Calu3 (cell line): Measurements from ENCODE around the gene TFAP2A. TPM values are rescaled to one million over a fixed set of nuclear protein-coding genes. Genes with fewer than 3 reads are reported as not detected.

ENCODE experiments used
- Bru-seq: library from RNA; stranded (reverse); fragments of 400-500 nt; gene quantifications from one replicate; lab custom pipeline; 2021; lab: Mats Ljungman, UMichigan
- BruChase-seq, 2 experiments: library from RNA; stranded (reverse); fragments of 400-500 nt; gene quantifications; one replicate each; lab custom pipeline; 2021; lab: Mats Ljungman, UMichigan
- BruUV-seq: library from RNA; stranded (reverse); fragments of 400-500 nt; replicated peaks from 2 replicates; lab custom pipeline; 2021; lab: Mats Ljungman, UMichigan
- CTCF ChIA-PET: fragments of 300-600 bp; sonication (Branson Sonifier 250); formaldehyde crosslinking; loops from one replicate; lab custom pipeline; 2022; ENCODE audit warnings: antibody characterized with exemption; lab: Charles Lee
- DNase-seq: peaks from one replicate; pipeline ENCODE4 v3.0.0; 2022
- H3K27ac Mint-ChIP-seq: one replicate; pipeline ENCODE4 v1.8.0; 2022; ENCODE audit warnings: mixed read lengths; ENCODE audit not compliant: unreplicated experiment
- H3K27me3 Mint-ChIP-seq: one replicate; pipeline ENCODE4 v1.8.0; 2022; ENCODE audit warnings: mixed read lengths; ENCODE audit not compliant: unreplicated experiment
- H3K36me3 Mint-ChIP-seq: one replicate; pipeline ENCODE4 v1.8.0; 2022; ENCODE audit warnings: mild to moderate bottlenecking, moderate library complexity, mixed read lengths; ENCODE audit not compliant: insufficient read depth, unreplicated experiment
- H3K4me1 Mint-ChIP-seq: one replicate; pipeline ENCODE4 v1.8.0; 2022; ENCODE audit warnings: mild to moderate bottlenecking, low read depth, mixed read lengths; ENCODE audit not compliant: unreplicated experiment
- H3K4me3 Mint-ChIP-seq: one replicate; pipeline ENCODE4 v1.8.0; 2022; ENCODE audit warnings: mild to moderate bottlenecking, low read depth, moderate library complexity, mixed read lengths; ENCODE audit not compliant: unreplicated experiment
- H3K9me3 Mint-ChIP-seq: one replicate; pipeline ENCODE4 v1.8.0; 2022; ENCODE audit warnings: low read depth, mixed read lengths; ENCODE audit not compliant: unreplicated experiment
- CTCF ChIP-seq: fragments of 200-600 bp; IDR thresholded peaks from one replicate; pipeline ENCODE4 v1.8.0; 2022; ENCODE audit warnings: antibody characterized with exemption; ENCODE audit not compliant: unreplicated experiment
- intact Hi-C: fragments of 100-400 bp; cut with micrococcal nuclease; formaldehyde crosslinking; loops from one replicate; pipeline ENCODE4 v1.10.0; 2022; ENCODE audit not compliant: unreplicated experiment
- long read RNA-seq: library from polyadenylated mRNA; stranded (forward); transcript quantifications from one replicate; pipeline ENCODE4 v2.0.0, GENCODE V29; 2022
- total RNA-seq: library from RNA; stranded (reverse); gene quantifications from 2 replicates; pipeline ENCODE4 v1.2.3, GENCODE V29; 2022

TFAP2A gene
- 74.7 and 77.0 TPM in 2 replicates for total RNA-seq
- Bru-seq, nascent RNA: percentile 96 among the genes with signal in this experiment
- percentile 80 among the genes with signal in this experiment for BruChase-seq, experiment 1, labeled RNA remaining after a 6-hour chase
- percentile 90 among the genes with signal in this experiment for BruChase-seq, experiment 2, labeled RNA remaining after a 2-hour chase
- long read RNA-seq, transcript TFAP2A-202 (7 exons, 3,829 nt): major isoform, 8 of 31 reads
- long read RNA-seq, partial matches to known transcripts: 7 of 31 reads
- long read RNA-seq, other reads (novel, unspliced or antisense): 11 of 31 reads

GRCh38 chr6:10414756-10415616 lies at the start of gene TFAP2A:
TFAP2A (minus strand) TSS chr6:10415074; CDS start chr6:10414991, 83 bp downstream.
- H3K27ac Mint-ChIP-seq: peak within 1 kb of the TSS; percentile 94
- H3K27me3 Mint-ChIP-seq: no peaks in the 10 kb centered on the region
- peak within 1 kb of the TSS; percentile 92 for H3K4me3 Mint-ChIP-seq
- DNase-seq: peak; percentile 80
- H3K36me3 Mint-ChIP-seq: peaks cover 100% of the 10 kb centered on the region
- H3K4me1 Mint-ChIP-seq: peaks cover 14% of the 10 kb centered on the region
- no peaks in the 10 kb centered on the region for H3K9me3 Mint-ChIP-seq
- no peak for TF ChIP-seq CTCF
- intact Hi-C loops: loop anchor here (5.0 kb wide), 2 partner anchors 878 to 1013 kb away; no protein-coding TSS in a partner anchor
- no TSS peak for BruUV-seq
- CTCF ChIA-PET: interaction anchor here (0.5 to 4.2 kb wide), 12 partner anchors 9 to 1164 kb away, joined by 3 to 32 read pairs (median 4); no protein-coding TSS in a partner anchor

GRCh38 chr6:10463491-10464481 lies 48.9 kb upstream of the TFAP2A start:
- H3K4me3 Mint-ChIP-seq: no peak overlapping the region
- CTCF ChIA-PET: interaction anchor here (0.7 kb wide), 1 partner anchor 952 kb away, joined by 3 read pairs; no protein-coding TSS in a partner anchor
- H3K4me1 Mint-ChIP-seq: peaks cover 8% of the 10 kb centered on the region
- H3K9me3 Mint-ChIP-seq: no peaks in the 10 kb centered on the region
- intact Hi-C loops: no loop called here
- no peak overlapping the region for H3K27ac Mint-ChIP-seq
- BruUV-seq: TSS peak; percentile 75
- no peaks in the 10 kb centered on the region for H3K27me3 Mint-ChIP-seq
- TF ChIP-seq CTCF: no peak
- H3K36me3 Mint-ChIP-seq: no peaks in the 10 kb centered on the region
- no peak for DNase-seq

DNA sequence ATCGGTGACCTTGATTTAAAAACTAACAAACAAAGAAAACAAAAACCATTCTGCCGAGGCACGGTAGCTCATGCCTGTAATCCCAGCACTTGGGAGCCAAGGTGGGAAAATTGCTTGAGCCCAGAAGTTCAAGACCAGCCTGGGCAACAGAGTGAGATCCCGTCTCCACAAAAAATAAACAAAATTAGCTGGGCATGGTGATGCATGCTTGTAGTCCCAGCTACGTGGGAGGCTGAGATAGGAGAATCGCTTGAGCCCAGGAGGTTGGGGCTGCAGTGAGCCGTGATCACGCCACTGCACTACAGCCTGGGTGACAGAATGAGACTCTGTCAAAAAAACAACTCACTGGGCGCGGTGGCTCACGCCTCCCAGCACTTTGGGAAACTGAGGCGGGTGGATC lies 48.2 kb upstream of the TFAP2A start:
- intact Hi-C loops: no loop called here
- BruUV-seq: no TSS peak
- Mint-ChIP-seq H3K27me3 (no peaks in the 10 kb centered on the region), H3K27ac (no peak overlapping the region), H3K9me3 (no peaks in the 10 kb centered on the region), H3K36me3 (no peaks in the 10 kb centered on the region), H3K4me1 (peaks cover 14% of the 10 kb centered on the region), H3K4me3 (no peak overlapping the region)
- CTCF ChIA-PET: no interaction called here
- no peak for TF ChIP-seq CTCF
- DNase-seq: no peak
